GM21528 (cell line): ENCODE data around the gene PHLPP1.
"Not testable (repeated sequence)": the region's sequence is repeated elsewhere in the genome, so short reads cannot be mapped to it uniquely, and the experiment has no call there.

Source experiments
- ATAC-seq: cut with Tn5 transposase; IDR thresholded peaks from one replicate; pipeline ENCODE4 v1.9.1; 2021; ENCODE audit warnings: mild to moderate bottlenecking, moderate library complexity; ENCODE audit not compliant: unreplicated experiment, low FRiP score

Gene PHLPP1

DNA sequence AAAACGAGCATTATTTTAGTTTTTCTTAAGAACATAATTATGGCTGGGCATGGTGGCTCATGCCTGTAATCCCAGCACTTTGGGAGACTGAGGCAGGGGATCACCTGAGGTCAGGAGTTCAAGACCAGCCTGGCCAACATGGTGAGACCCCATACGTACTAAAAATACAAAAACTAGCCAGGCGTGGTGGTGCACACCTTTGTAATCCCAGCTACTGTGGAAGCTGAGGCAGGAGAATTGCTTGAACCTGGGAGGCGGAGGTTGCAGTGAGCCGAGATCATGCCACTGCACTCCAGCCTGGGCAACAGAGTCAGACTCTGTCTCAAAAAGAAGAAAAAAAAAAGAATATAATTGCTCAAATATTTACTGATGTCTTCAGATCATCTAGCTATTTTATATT, 25.3 kb downstream of the PHLPP1 start:
- not testable (repeated sequence) for ATAC-seq

DNA sequence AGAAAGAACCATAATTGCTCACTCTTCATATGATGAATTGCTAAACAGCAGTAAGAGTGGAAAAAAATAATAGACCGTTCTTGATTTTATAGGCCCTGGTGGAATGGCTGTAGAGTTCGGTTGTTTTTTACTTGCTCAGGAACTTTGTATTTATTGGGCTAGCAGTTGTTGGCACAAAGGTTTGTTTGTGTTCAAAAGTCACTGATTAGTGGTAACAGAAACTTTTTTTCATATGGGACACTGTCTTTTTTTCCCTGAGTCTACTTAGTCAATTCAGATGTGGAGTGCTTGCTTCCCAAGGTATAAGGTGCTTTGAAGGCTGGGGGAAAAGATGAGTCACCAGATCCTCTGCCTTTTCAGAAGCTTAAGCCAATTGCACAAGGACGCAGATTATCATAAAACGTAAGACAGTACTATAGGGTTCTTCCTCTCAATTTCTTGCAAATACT, 25.8 kb downstream of the PHLPP1 start:
- no peak for ATAC-seq

DNA sequence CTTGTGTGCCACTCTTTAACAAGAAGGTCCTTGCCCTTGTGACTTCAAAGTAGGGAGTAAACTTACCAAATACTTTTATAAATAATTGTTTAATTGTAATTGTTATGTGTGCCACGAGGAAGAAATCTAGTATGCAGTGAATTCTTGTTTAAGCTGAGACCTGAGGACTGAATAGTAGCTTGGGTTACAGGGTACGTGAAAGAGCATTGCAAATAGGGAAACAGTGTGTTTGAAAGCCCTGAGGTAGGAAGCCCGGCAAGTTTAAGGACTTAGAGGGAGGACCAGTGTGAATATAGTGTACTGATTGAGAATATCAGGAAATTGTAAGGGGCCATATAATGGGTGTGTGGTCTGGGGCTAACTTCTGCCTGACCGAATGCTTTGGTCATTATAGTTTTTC, 26.2 kb downstream of the PHLPP1 start:
- no peak for ATAC-seq

DNA sequence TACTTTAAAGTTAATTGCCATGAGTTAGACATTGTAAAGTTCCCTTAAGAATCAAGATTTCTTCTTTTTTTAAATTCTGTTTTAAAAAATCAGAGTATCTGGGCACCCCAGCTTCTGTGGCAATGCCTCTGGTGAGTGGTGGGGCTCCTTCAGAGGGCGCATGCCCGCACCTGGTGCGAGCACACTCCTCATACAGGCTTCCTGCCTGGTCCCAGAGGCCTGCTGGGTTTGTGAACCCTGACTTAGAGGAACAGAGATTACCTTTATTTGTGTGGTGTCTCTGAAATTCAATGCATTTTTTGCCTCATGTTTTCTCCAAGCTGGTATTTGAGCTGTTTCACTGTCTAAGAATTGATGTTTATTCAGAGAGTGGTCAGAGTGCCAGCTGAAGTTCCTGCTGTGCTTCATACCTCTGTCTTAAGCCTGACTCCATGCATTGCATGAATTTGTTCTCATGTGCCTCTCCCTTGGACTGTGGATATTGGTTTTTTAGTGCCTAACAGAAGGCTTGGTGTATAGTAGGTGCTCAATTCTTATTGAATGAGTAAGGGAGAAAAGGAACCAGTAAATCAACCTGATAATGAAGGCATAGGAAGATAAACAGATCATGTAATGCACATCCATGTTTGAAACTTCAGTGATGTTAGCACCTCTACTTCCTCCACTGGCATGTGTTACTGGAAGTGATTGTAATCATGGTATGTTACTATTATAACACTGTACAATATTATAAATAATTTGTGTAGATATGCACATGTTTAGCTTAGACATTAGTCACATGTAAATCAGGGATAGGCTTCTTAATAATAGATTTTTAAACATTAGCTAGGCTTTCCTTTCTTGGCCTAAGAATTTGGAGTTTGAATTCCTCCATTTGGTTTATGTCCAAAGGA, 29.0 kb downstream of the PHLPP1 start:
- peak; percentile 81 for ATAC-seq

DNA sequence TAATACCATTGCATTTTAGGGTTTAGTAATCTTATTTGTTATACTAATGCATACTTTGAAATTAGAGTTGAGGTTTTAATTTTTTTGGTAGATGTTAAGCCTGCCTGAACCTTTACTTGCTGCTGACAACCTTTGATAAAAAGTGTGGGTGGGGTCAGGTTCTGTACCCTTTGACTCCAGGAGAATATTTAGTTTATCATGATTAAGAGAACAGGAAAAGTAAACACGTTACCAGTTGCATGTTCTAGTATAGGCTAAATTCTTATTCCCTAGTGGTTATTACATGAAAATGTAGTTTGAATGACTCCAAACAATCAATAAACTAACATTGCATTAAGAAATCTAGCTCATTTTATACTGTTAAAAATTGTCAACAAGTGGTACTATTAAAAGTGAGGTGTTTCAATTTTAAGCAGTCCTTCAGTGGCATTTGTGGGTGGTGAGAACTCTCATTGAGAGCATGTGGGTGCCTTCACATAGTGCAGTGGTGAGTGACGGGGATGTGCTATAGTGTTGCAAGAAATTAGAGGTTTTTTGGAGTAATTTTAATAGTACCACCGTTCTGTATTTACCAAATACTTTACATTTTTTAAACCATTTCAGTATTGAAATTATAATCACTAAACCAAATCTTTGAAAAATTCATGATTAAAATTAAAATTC, 29.9 kb downstream of the PHLPP1 start:
- no peak for ATAC-seq

DNA sequence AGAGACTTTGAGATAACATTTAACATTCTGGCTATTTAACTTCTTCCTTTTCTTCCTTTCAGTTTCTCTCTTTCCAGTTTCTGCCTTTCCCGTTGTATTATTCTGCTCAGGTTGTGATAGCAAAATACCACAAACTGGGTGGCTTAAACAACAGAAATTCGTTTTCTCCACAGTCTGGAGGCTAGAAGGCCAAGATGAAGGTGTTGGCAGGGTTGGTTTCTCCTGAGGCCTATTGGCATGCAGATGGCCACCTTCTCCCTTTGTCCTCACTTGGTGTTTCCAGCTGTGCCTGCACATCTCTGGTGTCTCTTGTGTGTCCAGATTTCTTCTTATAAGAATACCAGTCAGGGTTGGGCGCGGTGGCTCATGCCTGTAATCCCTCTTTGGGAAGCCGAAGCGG, 34.0 kb downstream of the PHLPP1 start:
- ATAC-seq: no peak

DNA sequence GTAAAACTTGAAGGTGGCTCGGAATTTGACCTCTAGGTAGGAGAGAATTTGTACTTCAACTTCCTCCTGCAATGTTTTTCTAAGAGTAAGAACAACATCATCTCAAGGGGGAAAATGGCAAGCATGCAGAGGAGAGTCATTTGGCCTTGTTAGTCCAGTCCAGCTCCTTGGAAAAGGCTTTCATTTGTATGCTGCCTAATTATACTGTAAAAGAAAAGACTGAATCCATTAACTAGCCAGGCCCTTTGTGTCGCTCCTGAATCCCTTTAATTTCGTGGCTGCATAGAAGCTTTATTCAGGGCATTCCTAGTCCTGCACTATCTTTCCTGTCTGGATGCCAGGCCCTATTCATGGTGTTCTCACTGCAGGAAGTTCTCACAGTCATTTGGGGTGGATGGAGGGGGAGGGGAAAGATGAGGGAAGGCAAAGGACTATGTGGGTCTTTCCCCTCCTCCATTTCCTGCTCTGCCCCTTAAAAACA, 36.0 kb downstream of the PHLPP1 start:
- no peak for ATAC-seq

DNA sequence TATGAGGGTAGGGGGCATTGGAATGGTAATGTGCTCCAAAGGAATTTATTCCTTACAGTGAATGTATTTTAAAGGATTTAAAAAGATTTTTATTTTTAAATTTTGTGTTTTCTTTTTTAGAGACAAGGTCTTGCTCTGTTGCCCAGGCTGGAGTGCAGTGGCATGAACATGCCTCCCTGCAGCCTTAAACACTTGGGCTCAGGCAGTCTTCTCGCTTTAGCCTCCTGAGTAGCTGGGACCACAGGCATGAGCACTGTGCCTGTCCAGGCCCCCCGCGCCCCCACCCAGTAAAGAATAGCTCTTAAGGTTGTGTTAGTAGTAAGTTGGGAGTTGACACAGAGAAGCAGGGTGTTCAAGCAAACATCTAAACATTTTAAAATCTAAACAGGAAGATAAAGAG, 36.6 kb downstream of the PHLPP1 start:
- ATAC-seq: no peak

DNA sequence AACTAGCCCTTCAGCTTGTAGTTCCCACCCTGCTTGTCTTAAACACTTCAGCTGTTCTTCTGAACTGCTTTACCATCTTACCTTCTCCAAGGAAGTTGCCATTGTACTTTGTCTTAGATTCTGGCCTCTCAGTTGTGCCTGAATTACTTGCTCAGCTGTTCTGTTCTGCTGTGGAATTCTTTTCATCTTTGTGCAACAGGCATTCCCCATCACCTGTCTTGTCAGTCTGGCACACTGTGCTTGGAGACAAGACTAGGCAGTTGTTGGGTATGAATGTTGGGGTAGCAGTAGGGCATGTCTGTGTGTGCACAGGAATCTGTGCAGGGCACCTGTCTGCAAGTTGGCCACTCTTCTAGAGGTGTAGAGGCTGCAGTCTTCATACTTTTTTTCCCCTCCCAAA, 38.7 kb downstream of the PHLPP1 start:
- no peak for ATAC-seq

DNA sequence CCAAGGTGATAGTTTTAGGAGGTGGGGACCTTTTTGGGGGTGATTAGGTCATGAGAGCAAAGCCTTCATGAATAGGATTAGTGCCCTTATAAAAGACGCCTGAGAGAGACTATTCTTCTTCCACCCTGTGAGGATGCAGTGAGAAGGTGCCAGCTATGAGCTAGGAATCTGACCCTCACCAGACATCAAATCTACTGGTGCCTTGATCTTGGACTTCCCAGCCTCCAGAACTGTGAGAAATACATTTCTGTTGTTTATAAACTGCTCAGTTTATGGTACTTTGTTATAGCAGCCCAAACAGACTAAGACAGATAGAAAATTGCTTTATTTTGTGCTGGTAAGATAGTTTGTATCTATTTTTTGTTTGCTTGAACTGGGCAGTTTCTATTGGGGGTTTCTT, 40.1 kb downstream of the PHLPP1 start:
- no peak for ATAC-seq

DNA sequence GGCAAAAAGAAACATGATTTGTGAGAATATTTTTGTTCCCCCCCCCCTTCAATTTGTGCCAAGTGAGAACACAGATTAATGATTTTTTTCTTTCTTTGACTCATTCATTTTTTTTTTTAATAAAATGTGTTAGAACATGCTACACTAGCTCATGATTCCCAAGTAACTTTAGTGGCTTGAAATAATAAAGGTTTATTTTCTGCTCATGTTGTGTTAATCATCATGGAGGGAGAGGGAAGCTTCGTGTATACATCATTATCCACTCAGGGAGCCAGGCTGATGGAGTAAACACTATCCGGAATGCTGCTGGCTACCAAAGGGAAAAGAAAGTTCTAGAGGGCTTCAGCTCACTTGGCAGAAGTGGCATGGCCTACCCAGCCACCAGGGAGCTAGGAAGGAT, 40.6 kb downstream of the PHLPP1 start:
- no peak for ATAC-seq

DNA sequence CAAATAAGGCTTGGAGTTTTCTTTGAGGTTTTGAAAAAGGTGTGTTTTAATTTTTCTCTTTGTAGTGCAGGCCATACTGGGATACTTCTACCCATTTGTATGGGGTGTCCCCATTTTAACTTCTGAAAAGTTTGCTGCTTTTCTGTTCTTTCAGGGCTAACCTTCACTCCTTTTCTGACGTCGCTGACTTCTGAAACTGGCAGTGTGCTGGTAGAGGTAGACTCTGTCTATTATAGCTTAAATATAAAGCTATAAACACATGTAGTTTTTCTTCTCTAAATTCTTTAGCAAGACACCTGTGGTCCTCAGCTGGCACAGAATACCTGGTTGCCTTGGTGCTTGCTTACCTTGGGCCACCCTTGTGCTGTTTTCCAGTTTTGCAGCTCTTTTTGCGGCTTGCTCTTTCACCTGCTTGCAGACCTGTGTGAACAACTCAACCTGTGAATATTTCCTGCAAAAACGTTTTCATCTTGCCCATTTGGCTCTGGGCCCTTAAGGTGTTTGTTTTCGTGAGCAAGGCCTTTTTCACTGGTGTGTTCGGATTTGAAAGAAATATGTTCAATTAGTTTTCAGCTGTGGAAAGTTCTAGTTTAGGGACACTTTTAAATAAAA, 42.2 kb downstream of the PHLPP1 start:
- no peak for ATAC-seq

DNA sequence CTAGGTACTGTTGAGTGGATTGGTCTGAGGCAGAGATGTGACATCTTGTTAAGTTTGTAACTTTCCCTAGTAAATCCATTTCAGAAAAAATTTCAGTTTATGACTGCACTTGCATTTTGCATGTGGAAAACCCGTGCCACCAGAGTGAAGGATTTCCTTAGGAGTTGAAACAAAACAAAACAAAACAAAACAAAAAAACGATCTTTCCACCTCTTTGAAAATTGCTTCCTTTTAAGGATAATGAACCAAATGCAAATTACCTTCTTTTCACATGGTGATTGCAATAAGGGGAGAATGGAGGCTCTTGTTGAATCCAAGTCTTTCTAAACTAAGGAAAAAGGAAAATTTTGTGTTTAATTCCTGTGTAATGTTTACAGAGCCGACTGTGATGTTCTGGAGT, 43.2 kb downstream of the PHLPP1 start:
- ATAC-seq: no peak

DNA sequence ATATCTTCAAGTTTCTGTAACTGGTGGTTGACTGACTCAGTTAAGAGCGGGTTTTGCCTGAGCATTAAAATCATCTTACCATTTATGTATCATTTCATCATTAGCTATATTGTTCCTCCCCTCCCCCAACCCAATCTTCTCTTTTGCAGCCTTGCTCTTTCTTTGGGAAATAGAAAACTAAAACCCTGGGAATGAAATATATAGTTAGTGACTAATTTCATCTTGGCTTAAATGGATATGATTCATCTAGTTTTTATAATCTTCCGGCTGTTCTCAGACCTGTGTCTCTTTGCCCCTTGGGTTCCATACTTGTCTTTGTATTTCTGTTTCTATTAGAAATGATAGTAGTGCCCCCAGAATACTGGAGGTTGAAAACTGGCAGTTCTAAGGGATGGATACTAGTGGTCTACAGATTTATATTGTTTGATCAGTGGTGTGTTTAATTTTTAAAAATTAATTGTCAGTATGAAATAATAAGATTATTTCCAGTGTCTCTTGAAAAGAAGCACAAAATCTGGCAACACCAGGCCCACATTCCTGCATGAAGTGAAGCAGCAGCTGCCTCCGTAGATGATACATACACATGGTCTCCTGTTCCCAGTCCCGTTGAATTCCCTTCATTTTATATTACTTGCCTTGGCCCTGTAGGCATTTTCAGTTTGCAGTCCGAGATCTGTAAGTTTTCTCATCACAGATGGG, 44.5 kb downstream of the PHLPP1 start:
- ATAC-seq: no peak

DNA sequence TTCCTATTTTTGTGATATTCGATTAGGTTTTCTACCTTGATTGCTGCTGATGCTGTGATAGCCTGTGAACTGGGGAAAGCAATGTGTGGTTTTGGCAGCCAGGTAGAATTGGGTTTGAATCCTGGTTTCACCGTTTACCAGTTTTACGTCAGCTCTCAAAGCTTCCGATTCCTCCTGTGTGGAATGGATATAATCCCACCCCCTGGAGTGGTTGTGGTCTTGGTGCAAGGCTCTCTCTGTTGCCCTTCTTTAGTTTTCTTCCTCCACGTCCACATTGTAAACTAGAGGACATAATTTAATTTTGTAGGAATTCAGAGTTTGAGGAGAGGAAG, 45.0 kb downstream of the PHLPP1 start:
- no peak for ATAC-seq

DNA sequence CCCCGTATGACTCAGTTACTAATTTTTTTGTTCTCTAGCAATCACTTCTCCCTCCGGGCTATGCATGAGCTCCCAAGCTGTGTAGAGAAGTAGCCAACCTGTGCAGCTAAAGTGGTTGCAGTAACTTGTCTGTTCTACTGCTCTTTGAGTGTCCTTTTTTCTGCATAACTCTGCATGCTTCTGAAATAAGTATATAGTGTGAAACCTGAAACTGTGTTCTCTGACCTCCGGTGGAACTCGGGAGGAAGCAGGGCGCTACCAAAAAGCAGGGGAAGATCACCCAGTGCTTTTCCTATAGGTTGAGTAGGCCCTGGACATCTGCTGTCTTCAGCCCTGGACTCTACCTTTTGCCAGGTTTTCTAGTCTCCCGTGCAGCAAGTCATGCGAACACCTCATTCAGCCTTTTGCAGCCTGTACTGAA, 47.8 kb downstream of the PHLPP1 start:
- ATAC-seq: no peak

DNA sequence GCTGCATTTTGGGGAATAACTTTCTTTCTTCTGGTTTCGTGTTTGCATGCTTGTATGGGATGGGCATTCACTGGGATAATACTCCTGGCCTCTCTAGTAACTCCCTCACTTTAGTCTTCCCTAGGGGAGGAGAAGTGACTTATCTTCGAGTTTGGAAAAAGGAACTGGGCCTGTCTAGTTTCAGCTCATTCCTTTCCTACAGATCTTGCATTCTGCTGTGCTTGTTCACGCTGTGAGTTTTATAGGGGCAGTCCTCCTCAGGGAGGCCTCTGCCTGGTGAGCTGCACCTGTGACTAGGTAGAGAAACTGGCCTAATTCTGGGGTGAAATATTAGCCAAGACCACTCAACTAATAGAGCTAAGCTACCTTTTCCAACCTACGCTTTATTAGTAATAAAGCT, 50.9 kb downstream of the PHLPP1 start:
- ATAC-seq: no peak

DNA sequence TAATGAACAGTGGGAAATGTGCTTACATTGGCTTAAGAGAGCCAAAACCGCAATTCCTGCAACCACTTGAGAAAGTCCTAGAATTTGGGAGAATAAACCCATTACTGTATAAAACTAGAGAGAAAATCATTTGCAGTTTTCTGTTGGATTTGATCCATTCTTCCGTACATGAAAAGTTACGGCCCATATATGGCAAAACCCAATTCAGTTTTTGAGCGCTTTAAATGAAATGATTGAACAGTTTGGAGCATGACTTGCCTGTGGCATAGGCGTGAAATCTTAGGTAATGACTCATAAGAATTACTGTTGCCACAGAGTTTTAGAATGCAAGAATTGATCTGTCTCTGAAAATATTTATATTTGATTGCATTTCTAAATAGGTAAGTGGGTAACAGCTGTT, 52.0 kb downstream of the PHLPP1 start:
- ATAC-seq: no peak

DNA sequence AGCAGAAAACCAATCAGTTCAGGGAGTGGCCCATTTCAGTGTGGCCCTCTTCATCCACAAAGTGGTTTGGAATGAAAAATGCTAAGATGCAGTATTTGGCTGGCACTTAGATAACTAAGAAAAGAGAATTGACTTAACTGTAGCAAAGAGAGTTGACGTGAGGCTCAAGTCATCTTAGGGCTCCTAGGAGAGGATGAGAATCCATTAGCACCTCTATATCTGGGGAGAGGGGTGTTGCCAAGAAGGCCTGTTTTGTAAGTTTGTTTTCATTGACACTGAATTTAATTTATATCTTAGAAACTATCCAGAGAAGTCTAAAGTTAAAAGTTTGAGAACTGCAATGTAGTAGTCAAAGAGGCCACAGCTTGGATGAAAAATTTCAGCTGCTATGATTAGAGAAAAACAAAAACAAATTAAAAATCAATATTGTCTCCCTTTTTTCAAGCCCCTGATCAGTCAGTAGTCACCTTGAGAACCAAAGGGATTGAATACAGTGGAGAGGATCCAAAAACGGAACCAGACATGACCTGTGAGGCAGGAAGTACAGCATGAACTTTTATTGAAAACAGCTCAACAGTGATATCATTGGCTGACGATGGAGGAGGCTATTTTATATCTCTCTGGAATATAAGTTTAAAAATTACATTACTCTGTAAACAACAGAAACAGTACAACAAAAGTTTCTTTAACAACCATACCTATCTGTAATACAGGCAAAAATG, 52.7 kb downstream of the PHLPP1 start:
- no peak for ATAC-seq

DNA sequence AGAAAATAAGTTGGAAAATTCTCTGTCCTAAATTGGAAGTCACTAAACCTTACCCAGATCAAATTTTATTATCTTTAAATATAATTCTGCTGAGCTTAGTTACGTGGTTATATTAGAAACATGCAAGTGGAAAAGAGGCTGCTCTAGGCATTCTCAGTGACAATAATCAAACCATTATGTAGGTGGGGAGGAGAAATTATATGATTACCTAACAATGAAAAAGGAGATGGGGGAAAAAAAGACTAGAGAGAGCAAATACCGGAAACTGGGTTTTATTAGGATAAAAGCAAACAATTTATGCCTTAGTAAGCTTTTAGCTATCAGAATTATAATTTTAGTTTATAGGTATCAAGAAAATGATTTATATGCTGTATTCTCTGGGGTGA, 53.2 kb downstream of the PHLPP1 start:
- ATAC-seq: no peak
